GM12801 (cell line): Measurements from ENCODE around the gene ZC3H4.

Experiments used
- CTCF ChIP-seq: IDR thresholded peaks from one replicate; pipeline ENCODE4 v1.5.1; 2011; ENCODE audit warnings: control low read depth; ENCODE audit not compliant: insufficient read length; ENCODE audit errors: extremely low read depth

The ZC3H4 gene

GRCh38 chr19:47110521-47111005 lies 3.0 kb downstream of the ZC3H4 start:
- TF ChIP-seq CTCF, result no peak

- TF ChIP-seq CTCF, result no peak
Observed at GRCh38 chr19:47109541-47110375, 3.8 kb downstream of the ZC3H4 start.

- no peak for TF ChIP-seq CTCF
Observed at GRCh38 chr19:47109177-47109540, 4.4 kb downstream of the ZC3H4 start.

GRCh38 chr19:47107953-47108746 lies 5.4 kb downstream of the ZC3H4 start:
- no peak for TF ChIP-seq CTCF

GRCh38 chr19:47107202-47107952 lies 6.2 kb downstream of the ZC3H4 start:
- TF ChIP-seq CTCF, result no peak

- no peak for TF ChIP-seq CTCF
Observed at GRCh38 chr19:47106821-47107201, 6.8 kb downstream of the ZC3H4 start.

GRCh38 chr19:47105874-47106273 lies 7.7 kb downstream of the ZC3H4 start:
- TF ChIP-seq CTCF, result no peak
